Measurements from ENCODE around the gene ASCL3. TPM values are rescaled to one million over a fixed set of nuclear protein-coding genes. Genes with fewer than 3 reads are reported as not detected.

ASCL3 gene
- total RNA-seq, 4 donors from 2014 or later = not detected

DNA sequence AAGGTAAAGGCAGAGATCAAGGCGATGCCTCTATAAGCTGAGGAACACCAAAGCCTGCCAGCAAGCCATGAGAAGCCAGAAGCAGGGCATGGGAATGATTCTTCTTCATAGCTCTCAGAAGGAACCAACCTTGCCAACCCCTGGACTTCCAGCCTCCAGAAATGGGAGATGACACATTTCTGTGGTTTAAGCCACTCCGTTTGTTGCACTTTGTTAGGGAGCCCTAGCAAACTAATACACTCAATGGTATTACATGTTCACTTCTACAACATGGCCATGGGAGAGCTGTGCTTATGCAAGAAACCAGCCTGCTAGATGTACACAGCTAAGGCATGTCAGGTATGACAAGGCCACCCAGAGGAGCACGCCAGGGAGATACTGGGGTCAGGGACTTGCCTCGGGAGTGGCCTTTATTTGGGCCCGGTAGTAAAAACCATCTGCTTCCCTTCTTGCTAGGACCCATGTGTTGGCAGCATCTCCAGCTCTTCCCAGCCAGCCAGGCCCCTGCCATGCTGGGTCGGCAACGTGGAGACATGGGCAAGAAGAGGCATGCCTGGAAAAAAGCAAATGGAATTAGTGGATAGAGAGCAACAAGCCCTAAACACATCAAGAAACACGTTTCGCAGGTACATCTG lies 13.7 kb downstream of the ASCL3 start:
- no peak overlapping the region for H3K4me3 ChIP-seq
- in situ Hi-C loops (cut with MboI; ENCODE audit: low pct_ligation_motif_present in 1 of 4, low pct_unique_long_range_greater_than_20kb in 1 of 4, low sequenced_read_pairs in 3 of 4) = no loop called here

DNA sequence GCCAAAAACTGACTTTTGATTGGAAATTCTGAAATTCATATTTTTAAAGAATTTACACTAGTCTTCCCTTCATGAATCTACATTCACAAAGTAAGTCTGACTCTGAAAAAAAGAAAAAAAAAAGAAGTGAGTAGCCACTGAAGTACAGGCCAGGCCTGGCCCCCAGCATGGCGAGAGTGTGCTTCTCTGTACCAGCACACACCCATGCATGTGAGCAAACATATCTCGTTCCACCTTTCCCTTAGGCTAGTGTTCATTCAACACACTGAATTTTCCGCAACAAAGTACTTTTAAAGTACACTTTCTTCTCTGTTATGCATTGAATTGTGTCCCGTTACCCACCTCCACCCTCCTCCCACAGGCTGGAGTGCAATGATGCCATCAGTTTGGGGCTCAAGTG lies 14.6 kb downstream of the ASCL3 start:
- TF ChIP-seq POLR2A (IDR thresholded peaks at IDR 0.05) (no peak), POLR2AphosphoS5 (IDR thresholded peaks at IDR 0.05) (no peak), EP300 (IDR thresholded peaks at IDR 0.05; ENCODE audit: low read depth) (no peak)
- TF ChIP-seq, protein P1, sequence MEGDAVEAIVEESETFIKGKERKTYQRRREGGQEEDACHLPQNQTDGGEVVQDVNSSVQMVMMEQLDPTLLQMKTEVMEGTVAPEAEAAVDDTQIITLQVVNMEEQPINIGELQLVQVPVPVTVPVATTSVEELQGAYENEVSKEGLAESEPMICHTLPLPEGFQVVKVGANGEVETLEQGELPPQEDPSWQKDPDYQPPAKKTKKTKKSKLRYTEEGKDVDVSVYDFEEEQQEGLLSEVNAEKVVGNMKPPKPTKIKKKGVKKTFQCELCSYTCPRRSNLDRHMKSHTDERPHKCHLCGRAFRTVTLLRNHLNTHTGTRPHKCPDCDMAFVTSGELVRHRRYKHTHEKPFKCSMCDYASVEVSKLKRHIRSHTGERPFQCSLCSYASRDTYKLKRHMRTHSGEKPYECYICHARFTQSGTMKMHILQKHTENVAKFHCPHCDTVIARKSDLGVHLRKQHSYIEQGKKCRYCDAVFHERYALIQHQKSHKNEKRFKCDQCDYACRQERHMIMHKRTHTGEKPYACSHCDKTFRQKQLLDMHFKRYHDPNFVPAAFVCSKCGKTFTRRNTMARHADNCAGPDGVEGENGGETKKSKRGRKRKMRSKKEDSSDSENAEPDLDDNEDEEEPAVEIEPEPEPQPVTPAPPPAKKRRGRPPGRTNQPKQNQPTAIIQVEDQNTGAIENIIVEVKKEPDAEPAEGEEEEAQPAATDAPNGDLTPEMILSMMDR (IDR thresholded peaks at IDR 0.05) = no peak
- Histone ChIP-seq H3K4me3 (no peak overlapping the region), H3K9me3 (no peaks in the 10 kb centered on the region), H3K27ac (no peak overlapping the region), H3K27me3 (no peaks in the 10 kb centered on the region), H3K36me3 (no peaks in the 10 kb centered on the region), H3K4me1 (no peaks in the 10 kb centered on the region)
- in situ Hi-C loops (cut with MboI; ENCODE audit: low pct_ligation_motif_present in 1 of 4, low pct_unique_long_range_greater_than_20kb in 1 of 4, low sequenced_read_pairs in 3 of 4) (no loop called here), intact Hi-C loops (cut with DNase I; ENCODE audit: low total_unique reads) (no loop called here)
- WGBS, 2 donors (ENCODE audit: low coverage in 1 of 2) = 94% methylated on average over 4 of the region's 4 CpGs
- DNase-seq = no peak

More for the DNA sequence above, 13.7 kb downstream of the ASCL3 start:
- DNase-seq = no peak
- intact Hi-C loops (cut with DNase I; ENCODE audit: low total_unique reads) = no loop called here
- Histone ChIP-seq H3K27me3 (no peaks in the 10 kb centered on the region), H3K9me3 (no peaks in the 10 kb centered on the region), H3K36me3 (no peaks in the 10 kb centered on the region), H3K27ac (no peak overlapping the region), H3K4me1 (no peaks in the 10 kb centered on the region)
- TF ChIP-seq, protein P1 (IDR thresholded peaks at IDR 0.05) = no peak
- TF ChIP-seq EP300 (IDR thresholded peaks at IDR 0.05; ENCODE audit: low read depth) (no peak), POLR2AphosphoS5 (IDR thresholded peaks at IDR 0.05) (no peak), POLR2A (IDR thresholded peaks at IDR 0.05) (no peak)
- 79 to 88% methylated on average over 6 to 9 of the region's 9 CpGs for WGBS, 2 donors (ENCODE audit: low coverage in 1 of 2)

DNA sequence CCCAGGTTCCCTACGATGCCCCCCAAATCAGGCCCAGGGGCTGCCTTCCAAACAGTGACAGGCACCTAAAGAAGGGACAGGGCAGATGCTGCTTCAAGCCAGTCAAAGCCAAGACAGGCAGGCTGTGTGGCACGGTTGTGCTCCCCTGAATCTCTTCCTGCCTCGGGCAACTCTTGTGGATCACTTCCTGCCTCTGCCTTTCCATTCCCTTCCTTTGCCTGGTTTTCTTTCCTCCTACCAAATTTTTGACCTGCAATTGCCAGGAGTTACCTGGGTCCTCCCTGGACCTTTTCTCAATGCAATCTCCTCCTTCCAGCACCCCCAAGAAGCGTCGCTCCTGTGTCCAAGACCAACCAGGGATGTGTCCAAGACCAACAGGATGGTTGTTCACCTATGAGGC lies 15.6 kb downstream of the ASCL3 start:
- in situ Hi-C loops (cut with MboI; ENCODE audit: low pct_ligation_motif_present in 1 of 4, low pct_unique_long_range_greater_than_20kb in 1 of 4, low sequenced_read_pairs in 3 of 4) = no loop called here
- no peaks in the 10 kb centered on the region for H3K27me3 ChIP-seq
- H3K4me3 ChIP-seq = no peak overlapping the region
- H3K36me3 ChIP-seq = peaks cover 0 to 6% (median 0%) of the 10 kb centered on the region in 4 donors
- DNase-seq = no peak
- H3K9me3 ChIP-seq = no peaks in the 10 kb centered on the region
- no peaks in the 10 kb centered on the region for H3K4me1 ChIP-seq
- TF ChIP-seq, protein P1 (IDR thresholded peaks at IDR 0.05) = no peak
- no peak for TF ChIP-seq POLR2A (IDR thresholded peaks at IDR 0.05)
- TF ChIP-seq POLR2AphosphoS5 (IDR thresholded peaks at IDR 0.05) = no peak
- no peak for TF ChIP-seq EP300 (IDR thresholded peaks at IDR 0.05; ENCODE audit: low read depth)
- intact Hi-C loops (cut with DNase I; ENCODE audit: low total_unique reads) = no loop called here
- no peak overlapping the region for H3K27ac ChIP-seq
- WGBS, 2 donors (ENCODE audit: low coverage in 1 of 2) = 85 to 100% methylated on average over 1 to 5 of the region's 5 CpGs

DNA sequence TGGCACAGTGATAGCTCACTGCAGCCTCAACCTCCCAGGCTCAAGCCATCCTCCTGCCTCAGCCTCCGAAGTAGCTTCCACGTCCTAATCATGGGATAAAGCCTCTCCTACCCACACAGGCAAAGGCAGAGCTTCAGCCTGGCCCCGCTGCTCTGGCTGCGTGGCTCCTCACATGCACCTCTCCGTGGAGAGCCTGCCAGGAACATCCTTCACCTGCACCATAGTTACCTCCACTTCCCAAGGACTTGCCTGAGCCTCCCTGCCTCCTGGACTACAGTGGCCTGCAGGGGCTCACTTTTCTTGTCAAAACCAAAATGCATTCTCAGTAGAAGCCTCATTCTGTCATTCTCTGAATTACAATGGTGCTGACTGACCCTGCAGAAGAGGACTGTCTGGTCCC lies 16.6 kb downstream of the ASCL3 start:
- Histone ChIP-seq H3K4me3 (no peak overlapping the region), H3K4me1 (no peaks in the 10 kb centered on the region), H3K36me3 (peaks cover 0 to 15% (median 0%) of the 10 kb centered on the region in 4 donors), H3K27me3 (no peaks in the 10 kb centered on the region), H3K27ac (no peak overlapping the region), H3K9me3 (no peaks in the 10 kb centered on the region)
- intact Hi-C loops (cut with DNase I; ENCODE audit: low total_unique reads) = no loop called here
- TF ChIP-seq POLR2AphosphoS5 (IDR thresholded peaks at IDR 0.05) = no peak
- TF ChIP-seq, protein P1 (IDR thresholded peaks at IDR 0.05) = no peak
- TF ChIP-seq EP300 (IDR thresholded peaks at IDR 0.05; ENCODE audit: low read depth) = no peak
- no peak for TF ChIP-seq POLR2A (IDR thresholded peaks at IDR 0.05)
- DNase-seq = no peak
- 89 to 93% methylated on average over 2 to 5 of the region's 5 CpGs for WGBS, 2 donors (ENCODE audit: low coverage in 1 of 2)
- in situ Hi-C loops (cut with MboI; ENCODE audit: low pct_ligation_motif_present in 1 of 4, low pct_unique_long_range_greater_than_20kb in 1 of 4, low sequenced_read_pairs in 3 of 4) = no loop called here
